Activated T-cell treated with anti-CD3 and anti-CD28 coated beads for 48 hours (primary cell): ENCODE measurements around the gene GRIA1.

Experiments
- DNase-seq: peaks from one replicate; pipeline ENCODE4 v3.0.0-alpha.2; 2020; ENCODE audit warnings: low read depth

GRIA1 gene

DNA sequence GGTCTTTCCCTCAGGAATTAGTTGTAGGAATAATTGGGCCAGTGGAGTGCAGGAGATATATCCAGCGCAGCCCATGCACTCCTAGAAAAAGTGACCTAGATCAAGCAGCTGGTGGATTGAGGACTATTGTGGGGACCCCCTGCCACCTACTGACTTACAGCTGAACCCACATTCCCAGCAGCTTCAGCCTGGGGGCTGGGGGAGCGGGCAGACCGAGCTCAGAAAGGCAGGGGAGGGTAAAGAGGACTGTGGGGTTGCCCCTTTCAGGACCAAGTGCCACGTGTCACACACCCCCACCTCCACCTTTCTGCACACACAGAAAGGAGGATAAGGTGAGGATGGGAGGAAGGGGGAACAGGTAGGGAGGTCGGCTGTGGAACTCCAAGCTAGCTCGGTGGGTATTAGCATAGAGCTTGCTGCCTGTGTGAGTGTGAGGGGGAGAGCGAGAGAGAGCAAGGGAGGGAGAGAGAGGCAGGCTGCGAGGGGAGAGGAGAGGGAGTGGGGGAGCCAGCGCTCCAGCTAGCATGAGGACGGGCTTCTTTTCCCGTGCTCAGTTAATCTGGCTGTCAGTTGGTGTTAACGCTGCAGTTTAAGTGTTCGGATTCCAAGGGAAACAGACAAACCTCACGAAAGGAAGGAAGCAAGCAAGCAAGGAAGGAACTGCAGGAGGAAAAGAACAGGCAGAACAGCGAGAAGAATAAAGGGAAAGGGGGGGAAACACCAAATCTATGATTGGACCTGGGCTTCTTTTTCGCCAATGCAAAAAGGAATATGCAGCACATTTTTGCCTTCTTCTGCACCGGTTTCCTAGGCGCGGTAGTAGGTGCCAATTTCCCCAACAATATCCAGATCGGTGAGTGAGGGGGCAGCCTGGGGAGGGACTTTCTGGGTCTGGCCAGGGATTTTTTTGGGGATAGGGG is at the start of gene GRIA1:
Gene GRIA1, plus strand, starts transcription at position 553 of the 920 bp plus-strand sequence.
- DNase-seq = no peak

DNA sequence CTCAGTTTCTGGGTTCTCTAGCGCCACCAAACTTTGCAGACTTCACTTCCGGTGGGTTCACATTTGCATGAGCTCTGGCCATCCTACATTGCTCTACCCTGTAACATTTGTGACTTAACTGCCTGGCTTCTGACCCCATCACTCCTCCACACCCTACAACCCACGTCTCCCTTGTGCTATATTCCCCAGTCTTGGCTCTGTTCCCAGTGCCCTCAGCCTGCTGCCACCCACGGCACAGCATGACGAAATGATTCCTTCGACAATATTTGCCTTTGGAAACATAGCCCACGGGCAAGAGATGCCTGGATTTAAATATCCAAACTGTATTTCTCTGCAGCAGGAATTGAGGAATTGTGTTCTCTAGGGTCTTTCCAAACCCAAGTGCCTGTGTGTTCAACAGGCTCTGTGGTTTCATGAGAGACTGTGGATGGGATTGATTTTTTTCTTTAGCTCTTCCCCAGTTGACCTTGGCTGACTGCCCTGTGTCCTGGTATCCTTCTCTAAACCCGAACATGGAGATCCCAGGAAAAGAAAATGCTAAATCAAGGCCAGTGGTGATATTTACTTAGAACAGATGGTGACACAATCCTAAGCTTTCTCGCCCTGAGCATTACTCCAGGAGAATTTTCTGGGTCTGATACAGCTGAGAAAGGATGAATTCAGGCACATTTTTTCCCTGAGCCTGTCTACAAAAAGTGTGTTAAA is 44.4 kb upstream of the GRIA1 start:
- no peak for DNase-seq

DNA sequence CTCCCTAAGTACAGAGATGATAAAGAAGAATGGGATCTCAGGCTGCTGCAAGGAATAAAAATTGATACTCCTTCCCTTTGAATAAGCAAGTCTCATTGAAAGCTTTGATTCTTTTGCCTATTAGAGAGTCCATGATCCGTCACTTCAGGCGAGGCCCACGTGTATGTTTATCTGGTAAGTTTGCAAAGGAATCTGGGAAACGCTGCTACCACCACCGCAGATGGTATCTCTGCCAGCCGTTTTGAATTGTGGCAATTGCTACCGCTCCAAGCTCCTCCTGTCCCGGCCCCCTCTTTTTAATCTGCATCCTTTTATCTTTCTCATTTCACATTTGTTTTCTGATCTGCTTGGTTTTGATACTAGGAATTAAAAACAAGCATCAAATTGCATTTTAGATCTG is 42.9 kb upstream of the GRIA1 start:
- no peak for DNase-seq

DNA sequence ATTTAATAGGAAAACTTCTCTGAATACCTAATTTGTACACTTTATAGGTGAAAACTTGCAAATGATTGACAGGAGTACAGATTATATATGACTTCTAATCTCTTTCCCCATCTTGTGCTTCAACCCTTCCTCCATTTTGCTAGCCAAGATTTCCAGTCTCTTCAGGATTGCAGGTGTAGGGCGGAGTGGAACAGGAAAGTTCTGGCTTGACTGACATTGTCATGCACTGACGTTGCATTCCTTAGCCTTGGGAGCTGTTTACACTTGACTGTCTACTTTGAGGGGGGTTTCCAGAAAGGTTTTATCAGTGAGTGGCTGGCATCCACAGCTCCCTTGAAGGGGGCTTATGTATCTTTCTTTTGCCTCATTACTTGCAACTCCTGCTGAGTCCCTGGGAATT is 34.1 kb upstream of the GRIA1 start:
- no peak for DNase-seq

DNA sequence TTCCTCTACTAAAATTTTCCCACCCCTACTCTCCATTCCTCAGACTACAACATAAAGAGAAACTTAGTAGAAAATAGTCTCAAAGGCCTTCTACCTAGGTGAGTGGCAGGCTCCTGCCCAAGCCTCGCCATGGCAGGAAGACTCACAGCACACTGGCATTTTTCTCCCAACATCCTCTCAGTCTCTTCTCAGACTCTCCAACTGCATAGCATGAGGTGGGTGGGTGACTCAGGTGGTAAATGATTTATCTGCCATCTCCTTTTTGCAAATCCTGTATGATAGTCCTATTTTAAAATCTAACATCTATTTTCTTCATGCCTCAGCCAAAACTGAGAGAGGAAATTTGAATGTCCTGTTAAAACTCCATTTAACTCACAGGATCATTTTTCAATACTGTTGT is 33.5 kb upstream of the GRIA1 start:
- no peak for DNase-seq

DNA sequence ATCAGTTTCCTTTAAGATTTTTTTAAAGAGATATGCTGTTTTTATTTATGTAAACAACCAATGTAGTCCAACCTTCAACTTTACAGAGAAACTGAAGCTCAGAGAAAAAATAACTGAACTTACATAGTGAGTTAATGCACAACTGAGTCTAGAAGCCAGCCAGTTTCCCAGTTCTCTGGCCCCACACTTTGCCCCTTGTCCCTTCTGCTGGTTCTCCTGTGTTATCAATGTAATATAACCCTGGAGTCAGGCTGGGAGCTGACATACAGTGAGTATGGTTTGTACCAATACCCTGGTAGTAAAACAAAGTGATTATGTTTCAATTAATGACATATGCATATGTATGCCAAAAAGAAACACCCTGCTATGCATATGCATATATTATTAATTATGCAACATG is 32.2 kb upstream of the GRIA1 start:
- DNase-seq = no peak

DNA sequence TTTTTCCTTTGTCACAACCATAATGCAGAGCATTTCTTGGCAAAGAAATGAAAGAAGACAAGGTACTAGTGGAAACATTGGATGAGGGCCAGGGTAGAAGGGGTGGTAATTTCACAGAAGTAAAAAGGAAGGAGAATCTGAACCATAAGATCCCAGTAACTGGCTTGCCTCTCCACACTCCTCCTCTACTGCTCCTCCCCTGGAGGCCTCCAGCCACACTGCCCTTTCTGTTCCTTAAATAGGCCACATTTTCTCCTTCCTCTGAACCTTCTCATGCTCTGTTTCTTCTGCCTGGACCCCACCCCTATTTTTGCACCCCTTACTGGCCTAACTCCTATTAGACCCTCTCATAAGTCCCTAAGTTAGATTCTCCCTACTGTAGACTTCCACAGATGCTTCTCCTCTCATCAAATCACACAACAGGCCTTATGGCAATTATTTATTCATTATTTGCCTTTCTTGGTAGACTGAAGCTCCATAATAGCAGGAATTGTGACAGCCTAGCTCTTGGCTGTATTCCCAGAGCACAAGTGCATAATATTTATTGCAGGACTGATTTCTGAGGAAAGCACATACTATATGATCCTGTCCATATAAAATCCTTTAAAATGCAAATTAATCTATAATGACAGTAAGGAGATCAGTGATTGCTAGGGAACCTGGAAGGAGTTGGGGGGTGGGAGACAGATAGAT is 31.3 kb upstream of the GRIA1 start:
- DNase-seq = no peak

DNA sequence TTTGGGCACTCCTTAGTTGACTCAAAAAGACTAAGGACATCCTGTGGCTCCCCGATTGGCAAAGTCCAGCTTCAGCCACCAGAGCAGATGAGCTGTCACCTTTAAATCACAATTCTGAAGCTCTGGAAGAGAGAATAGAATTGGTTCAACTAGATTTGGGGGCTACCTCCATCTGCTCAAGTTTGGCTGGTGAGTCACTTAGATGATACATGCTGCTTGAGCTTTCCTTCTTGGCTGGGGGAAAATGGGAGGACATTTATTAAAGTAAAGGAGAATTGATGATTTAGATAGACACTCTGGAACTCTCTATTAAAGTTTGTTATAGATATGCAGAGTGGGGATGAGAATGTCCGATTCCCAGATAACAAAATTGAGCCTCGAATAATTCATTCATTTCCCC is 30.0 kb upstream of the GRIA1 start:
- no peak for DNase-seq

DNA sequence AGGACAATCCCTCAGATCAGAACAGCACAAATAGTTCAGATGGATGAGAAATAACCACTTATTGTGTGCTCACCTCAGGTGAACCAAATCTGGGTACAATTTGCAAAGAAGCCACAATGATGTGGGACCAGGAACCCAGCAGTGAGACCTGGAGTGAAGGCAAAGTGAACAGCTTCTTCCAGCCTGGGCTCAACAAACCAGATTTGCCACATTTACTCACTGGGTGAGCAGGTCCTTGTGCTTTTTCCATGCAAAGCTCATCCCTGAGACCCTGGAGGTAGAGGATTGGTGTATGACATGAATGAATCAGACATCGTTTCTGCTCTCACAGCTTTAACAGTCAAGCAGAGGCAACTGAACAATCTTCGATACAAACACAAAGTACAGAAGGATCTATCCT is 29.1 kb upstream of the GRIA1 start:
- no peak for DNase-seq

DNA sequence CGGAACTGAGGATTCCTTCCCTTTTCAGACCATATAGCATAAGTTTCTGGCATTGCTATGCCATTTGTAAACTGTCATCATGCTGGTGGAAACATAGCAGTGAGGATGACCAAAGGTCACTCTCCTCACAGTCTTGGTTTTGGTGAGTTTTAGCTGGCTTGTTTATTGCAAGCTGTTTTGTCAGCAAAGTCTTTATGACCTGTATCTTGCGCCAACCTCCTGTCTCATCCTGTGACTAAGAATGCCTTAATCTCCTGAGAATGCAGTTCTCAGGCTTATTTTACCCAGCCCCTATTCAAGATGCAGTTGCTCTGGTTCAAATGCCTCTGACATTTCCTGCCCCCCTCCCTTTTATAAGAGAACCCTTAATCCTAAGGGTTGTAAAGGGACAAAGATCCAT is 26.7 kb upstream of the GRIA1 start:
- DNase-seq = no peak

DNA sequence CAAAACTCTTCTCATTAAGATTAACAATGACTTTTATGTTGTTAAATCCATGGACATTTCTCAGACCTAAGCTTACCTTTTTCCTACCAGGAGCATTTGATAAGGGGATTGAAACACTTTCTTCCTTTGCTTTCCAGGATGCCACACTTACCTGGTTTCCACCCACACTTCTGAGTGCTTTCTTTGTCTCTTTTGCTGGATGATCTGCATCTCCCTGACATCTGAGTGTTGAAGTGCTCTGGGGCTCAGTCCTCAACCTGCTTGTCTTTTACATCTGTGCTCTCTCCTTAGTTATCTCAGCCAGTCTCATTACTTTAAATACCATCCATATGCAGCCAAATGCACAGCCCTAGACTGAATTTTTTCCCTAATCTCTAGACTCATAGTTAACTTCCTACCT is 22.9 kb upstream of the GRIA1 start:
- DNase-seq = no peak

DNA sequence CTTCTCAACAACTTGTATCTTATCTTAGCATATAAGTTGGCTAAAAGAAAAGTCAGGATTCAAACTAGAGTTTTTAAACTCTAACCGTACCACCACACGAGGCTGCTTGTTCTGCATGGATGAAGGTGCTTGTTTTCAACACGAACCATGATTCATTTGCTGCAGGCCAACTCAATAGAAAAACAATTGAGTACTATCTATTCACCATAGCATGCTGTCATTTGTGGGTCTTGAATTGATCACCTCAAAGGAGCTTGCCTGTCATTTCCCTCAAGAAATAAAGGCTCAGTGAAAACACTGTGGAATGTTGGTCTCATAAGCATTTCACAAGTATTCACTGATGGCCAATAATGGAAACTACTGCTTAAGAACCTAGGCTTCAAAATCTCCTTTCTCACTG is 21.0 kb upstream of the GRIA1 start:
- no peak for DNase-seq

DNA sequence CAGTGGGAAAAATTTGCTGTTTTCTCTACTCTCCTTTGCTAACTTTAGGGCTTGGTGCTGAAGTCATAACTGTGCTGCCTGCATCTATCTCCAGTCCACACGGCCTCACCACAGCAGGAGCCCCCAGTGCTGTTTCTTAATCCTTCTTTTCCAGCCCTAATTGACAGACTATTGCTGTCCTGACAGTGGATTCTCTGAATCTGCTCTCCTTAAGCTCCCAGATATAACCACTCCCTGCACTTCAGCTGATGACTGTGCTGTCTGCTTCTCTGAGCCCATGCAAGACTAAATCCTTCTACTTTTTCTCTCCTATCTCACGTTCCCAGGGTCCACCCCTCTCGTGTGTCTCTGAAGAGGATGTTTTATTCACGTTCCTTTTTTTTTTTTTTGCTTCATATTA is 19.7 kb upstream of the GRIA1 start:
- DNase-seq = no peak

DNA sequence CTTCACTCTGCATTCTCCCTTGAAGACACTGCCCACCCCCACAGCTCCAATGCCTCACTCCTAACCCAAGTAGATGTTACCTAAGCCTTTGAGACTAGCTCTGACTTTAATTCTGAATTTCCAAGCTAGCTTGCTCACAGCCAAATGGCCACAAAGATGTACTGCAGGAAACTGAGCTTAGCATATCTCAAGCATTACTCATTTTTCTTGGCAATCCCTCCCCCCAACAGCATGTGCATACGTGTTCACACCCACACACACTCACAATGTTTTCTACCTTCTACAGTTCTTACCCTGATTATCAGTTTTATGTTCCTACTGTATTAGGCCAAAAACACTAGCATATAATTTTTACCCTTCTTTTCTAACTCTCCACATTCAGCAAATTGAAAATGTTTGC is 13.7 kb upstream of the GRIA1 start:
- DNase-seq = no peak

DNA sequence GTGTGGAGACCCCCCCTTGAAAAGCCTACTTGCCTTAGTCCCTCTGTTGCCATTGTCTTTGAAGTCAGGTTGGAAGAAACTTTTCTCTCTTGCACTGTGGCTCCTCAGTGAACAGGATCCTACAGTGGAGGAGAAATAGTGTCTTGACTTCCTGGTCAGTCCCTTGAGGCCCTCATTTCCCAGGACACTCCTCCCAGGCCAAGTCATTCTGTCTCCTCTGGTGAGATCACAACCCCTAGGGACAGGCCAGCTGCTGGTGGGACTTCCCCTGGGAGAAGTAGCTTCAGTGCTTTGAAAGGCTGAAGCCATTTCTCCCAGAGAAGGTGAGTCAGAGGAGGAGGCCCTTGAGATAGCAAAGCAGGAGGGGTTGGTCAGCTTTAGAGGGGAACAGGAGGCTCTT is 10.1 kb upstream of the GRIA1 start:
- DNase-seq = no peak

DNA sequence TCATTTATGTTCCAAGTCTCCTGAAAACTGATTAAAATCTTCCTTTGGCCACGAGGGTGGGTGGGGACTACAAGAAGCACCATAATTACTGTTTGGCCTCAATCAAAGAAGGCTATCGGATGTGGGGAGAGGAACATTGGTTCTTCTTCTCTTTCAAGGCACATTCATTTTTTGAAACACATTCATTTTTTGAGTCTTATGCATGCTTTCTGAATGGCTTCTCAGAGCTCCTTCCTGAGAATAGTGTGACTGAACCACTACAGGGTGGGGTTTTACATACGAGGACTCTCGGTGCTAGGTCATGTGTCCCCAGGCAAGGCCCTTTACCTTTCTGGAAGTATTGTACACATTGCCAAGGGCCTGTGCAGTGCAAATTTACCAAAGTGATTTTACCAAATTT is 7.0 kb upstream of the GRIA1 start:
- DNase-seq = no peak

DNA sequence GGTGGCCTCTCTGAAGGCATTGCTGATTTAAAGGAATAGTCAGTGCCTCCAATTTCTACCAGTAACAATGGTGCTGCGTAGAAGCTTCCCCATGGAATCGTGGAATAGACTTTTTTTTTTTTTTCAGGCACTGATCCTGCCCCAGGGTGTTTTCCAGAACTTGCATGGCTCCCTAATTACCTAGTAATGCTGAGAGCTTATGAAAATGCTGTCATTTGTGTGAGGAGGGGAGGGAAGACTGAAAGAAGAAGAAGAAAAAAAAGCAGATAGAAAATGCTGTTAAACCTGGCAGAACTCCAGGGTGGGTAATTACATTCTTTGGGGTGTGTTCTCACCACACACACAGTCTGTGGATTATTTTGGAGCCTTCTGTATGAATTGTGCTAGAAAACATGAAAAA is 4.8 kb upstream of the GRIA1 start:
- no peak for DNase-seq

DNA sequence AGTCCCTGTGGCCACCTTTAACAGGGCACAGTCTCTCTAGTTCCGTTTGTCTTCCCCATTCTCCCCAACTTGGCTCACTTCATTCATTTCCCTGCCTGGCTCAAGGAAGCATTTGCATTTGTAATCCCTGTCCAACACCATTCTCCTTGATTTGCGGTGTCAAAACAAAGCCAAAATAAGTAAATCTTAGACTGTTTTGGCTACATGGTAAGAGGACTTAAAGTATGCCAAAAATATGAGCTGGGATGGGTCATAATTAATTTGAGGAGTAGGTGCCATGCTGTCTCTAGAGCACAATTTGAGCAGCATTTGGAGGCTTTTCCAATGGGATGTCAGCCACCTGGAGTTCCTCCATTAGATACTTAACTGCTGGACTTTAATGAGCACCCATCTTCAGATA is 3.7 kb upstream of the GRIA1 start:
- no peak for DNase-seq

DNA sequence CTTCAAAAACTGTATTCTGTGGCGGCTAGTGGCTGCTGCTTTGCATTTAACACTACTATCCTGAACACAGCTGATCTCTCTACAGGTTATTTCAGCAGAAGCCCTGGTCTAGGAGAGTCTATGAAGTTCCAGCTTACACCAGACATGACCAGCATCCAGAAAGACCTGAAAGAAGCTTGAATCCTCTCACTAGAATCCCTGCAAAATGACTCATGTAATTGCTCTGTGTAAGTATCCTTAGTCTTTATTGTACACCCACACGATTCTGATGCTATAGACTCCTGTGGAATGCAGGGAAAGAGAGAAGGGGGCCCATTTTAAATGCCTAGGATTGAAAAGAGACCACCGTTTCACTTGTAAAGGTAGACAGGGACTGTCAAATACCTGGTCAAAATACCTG is 859 bp upstream of the GRIA1 start:
- DNase-seq = no peak

DNA sequence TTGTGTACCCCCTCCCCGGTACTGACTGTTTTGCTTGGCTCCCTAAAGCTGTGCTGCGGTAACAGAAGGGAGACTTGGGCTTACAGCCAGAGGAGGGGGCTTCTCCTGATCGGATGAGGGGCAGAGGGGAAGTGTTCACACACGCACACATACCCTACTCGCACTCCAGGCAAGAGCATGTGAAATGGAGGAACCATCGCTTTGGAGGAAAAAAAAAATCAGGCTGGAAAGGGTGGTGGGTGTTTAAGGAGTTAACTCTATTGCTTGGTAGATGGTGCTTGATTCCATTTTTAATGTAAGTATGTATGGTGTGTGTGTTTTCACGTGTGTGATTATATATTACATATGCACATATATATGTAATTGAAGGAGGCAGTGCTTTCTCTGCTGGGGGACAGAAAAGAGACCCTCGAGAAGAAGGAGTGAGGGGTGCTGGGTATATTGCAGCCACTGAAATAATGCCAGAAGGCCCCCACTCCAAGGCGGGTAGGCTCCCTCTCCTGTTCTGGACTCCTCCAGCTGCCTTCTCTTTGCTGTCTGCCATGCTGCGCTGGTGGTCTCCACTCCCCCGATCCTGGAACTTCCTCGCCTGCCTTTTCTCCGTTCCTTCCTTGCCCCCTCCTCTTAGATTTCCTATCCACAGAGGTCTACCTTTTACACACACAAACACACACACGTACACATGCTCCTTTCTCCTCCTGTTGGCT is 721 bp downstream of the GRIA1 start:
- no peak for DNase-seq

DNA sequence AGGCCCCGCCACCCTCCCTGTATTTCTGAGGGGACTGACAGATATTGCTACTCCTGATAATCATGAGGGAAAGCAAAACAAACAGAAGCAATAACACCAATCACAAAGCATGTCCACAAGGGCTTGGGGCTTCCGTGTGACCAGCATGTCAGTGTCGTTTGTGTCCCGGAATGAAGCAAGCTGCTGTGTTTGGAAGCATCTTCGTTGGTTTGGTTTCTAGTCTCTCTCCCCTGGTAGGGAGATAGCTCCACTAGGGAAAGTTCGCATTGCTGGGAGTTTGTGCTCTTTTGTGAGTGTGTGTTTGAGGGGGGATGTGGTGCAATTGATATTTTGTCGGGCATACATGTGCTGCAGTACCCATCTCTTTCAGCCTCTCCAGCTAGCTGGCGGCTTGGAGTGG is 1.4 kb downstream of the GRIA1 start:
- DNase-seq = no peak

DNA sequence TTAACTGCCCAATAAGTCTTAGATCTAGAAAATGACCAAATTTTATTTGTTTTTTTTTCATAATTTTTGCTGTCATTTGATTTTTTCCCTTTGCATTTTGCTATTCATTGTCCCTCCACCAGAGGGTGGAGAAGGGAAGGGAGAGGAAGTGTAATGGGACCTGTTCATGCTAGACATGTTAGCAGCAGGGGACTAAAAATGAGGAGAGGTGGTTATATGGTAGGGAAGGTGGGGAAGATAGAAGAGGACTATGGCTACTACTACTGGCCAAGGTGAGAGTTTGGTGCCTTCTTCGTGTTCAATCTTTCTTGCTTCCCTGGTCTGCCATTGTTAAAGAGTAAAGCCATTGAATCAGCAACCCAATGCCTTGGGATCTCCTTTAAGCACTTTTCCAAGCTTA is 6.4 kb downstream of the GRIA1 start:
- DNase-seq = no peak
